ENCODE data around the gene SPG7.

Gene SPG7

GRCh38 chr16:89522287-89522686 lies 14.1 kb downstream of the SPG7 start:
- no peak for DNase-seq

GRCh38 chr16:89523680-89524344 lies 15.6 kb downstream of the SPG7 start:
- DNase-seq: no peak

DNA sequence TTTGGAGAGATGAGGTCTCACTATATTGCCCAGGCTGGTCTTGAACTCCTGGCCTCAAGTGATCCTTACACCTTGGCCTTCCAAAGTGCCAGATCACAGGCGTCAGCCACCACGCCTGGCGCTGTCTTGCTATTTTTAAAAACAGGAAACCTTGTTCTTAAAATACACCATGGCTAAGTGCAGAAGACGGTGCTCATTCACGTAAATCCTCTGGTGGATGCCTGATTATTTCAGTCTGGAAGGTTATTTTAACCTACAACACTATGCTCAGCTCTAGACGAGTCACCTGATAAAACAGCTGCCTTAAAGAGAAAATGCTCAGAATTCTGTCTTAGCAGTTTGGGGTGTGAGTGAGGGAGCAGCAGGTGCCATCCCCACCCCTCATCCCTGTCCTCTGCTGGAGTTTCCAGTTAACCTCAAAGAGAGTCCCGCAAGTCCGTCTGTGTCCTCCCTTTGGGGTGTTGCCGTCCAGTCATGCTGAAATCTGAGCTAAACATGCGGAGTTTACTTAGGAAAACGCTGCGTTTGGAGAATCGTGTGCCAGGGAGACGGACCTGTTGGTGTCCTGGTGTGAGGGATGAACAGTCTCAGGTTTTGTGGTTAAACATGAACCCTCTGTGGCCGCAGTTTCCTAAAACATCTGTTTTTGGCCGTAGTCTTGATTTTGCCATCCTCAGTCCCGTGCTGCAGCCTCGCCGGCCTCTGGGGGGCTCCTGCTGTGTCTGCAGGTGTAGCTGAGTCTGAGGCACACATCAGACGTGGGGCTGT lies 17.1 kb downstream of the SPG7 start:
- DNase-seq: no peak

DNA sequence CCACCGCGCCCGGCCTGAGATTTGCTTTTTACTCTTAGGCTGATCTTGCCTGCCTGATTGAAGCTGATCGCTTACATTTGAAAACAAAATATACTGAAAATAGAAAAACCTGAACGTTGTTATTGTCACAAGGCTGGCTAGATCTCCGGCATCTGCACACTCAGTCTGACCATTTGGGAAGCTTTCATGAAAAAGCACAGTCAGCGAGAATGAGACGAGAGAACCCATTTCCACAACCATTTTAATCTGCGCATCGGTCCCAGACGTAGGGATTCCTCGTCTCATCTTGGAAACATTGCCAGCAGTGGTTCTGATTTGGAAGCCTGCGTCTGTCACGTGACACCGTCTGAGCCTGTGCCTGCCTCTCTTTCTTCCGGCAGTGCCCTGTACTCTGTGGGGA lies 20.9 kb downstream of the SPG7 start:
- DNase-seq: no peak

DNA sequence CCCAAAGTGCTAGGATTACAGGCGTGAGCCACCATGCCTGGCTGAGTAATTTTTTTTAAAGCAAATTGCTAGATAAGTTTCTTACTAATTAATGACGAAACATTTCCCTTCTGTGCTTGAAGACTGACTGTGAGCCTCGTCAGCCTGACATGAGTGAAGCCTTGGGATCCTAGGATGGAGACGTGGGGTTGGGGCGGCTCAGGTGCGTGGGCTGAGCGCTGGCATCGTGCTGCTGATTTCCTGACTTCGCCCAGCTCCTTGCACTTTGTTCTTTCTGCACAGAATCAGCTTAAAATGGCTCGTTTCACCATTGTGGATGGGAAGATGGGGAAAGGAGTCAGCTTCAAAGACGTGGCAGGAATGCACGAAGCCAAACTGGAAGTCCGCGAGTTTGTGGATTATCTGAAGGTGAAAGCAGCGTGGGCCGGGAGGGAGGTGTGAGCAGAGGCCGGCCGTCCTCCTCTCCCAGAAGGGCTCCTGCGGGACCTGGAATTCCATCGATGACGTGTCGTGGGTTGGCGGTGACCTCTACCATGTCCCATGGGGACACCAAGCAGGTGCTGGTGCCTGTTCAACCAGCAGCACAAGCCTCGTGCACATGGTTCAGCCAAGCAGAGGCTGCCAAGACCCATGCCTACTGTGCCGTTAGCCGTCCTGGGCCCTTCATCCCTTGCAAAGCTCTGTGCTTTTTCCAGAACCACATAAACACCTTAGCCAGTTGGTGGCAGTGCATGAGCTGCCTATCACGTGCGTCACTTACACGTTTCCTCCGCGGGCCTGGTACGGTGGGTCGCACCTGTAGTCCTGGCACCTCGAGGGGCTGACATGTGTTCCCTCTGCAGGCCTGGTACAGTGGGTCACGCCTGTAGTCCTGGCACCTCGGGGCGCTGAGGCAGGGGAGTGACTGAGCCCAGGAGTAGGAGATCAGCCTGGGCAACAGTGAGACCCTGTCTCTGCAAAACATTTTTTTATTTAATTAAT lies 22.5 kb downstream of the SPG7 start:
- no peak for DNase-seq

- DNase-seq: no peak
Observed at GRCh38 chr16:89531821-89532526, 23.8 kb downstream of the SPG7 start.

- no peak for DNase-seq
Observed at GRCh38 chr16:89534252-89534756, 26.1 kb downstream of the SPG7 start.

DNA sequence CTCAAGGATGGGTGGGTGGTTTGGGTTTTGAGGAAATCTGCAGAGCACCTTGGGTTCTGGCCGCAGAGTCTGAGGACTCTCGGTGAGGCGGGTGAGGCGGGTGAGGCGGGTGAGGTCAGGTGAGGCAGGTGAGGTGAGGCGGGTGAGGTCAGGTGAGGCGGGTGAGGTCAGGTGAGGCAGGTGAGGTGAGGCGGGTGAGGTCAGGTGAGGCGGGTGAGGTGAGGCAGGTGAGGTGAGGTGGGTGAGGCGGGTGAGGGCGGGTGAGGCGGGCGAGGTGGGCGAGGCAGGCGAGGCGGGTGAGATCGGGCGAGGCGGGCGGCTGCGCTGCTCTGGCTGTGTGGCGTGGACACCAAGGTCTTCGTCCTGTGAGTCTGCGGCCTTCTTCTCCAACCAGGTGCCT lies 28.2 kb downstream of the SPG7 start:
- DNase-seq: no peak

GRCh38 chr16:89536886-89537548 lies 28.8 kb downstream of the SPG7 start:
- DNase-seq: no peak

- DNase-seq: no peak
Observed at GRCh38 chr16:89537549-89537925, 29.3 kb downstream of the SPG7 start.

DNA sequence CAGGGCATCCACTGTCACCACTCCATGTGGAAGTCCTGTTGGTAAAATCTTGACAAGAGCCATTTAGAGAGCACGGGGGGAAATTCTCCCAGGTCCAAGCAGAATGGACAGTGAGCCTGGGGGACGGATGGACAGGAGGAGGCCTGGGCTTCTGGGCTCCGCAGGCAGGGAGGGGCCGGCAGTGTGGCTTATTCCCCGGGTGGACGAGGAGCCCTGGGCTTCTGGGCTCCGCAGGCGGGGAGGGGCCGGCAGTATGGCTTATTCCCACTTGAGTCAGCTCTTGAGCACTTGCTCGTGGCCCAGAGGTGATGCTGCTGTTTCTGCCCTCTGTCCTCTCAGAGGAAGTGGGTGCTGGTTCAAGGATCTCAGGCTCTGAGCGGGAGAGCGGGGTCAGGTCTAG lies 30.1 kb downstream of the SPG7 start:
- no peak for DNase-seq

GRCh38 chr16:89540557-89540956 lies 32.4 kb downstream of the SPG7 start:
- no peak for DNase-seq

DNA sequence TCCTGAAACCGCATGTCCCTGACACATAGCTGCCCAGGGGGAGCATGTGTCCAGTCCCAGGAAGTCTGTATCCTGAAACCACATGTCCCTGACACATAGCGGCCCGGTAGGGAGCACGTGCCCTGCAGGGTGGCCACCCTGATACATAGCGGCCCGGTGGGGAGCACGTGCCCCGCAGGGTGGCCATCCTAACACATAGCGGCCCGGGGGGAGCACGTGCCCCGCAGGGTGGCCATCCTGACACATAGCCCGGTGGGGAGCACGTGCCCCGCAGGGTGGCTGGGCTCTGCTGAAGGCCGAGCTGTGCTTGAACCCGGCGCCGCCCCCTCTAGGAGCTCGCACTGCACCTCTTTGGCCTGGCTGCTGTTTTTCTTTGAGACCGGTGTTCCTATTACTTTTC lies 33.6 kb downstream of the SPG7 start:
- no peak for DNase-seq

GRCh38 chr16:89544113-89544512 lies 35.9 kb downstream of the SPG7 start:
- DNase-seq: no peak

DNA sequence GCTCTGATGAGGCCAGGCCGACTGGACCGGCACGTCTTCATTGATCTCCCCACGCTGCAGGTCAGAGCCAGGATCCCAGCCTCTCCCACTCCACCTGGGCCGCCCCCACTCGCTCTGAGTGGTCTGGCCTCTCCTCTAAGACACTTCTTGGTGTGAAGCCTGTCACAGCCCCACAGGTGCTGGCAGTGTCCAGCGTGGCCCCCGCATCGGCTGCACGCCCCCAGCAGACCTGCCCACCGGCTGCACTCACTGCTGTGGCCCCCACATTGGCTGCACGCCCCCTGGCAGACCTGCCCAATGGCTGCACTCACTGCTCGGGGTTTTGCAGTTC lies 36.5 kb downstream of the SPG7 start:
- no peak for DNase-seq

GRCh38 chr16:89545044-89545830 lies 37.0 kb downstream of the SPG7 start:
- DNase-seq: no peak

- DNase-seq: no peak
Observed at GRCh38 chr16:89545831-89546574, 37.8 kb downstream of the SPG7 start.

DNA sequence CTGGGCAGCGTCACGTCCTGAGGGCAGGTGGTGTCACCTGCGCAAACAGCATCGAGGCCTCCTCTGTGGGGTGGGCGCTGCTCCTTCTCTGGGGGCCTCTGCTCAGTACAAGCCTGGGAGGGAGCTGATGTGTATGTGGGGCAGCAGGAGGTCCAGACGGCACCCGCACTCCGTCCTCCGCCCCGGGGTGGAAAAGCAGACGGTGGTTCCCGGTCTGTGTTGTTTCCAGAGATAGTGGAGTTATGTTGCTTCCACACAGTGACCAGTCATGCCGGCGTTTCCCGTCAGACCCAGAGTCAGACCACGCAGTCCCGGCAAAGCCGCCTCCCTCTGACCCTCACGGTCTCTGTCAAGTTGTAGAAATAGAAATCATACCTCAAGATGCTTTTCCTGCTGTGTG lies 38.6 kb downstream of the SPG7 start:
- DNase-seq: no peak

- no peak for DNase-seq
Observed at GRCh38 chr16:89547291-89547690, 39.1 kb downstream of the SPG7 start.

GRCh38 chr16:89547860-89548259 lies 39.7 kb downstream of the SPG7 start:
- no peak for DNase-seq
